Naive thymus-derived CD4-positive, alpha-beta T cell (primary cell): Measurements from ENCODE around the gene SBSN. TPM values are rescaled to one million over a fixed set of nuclear protein-coding genes. Genes with fewer than 3 reads are reported as not detected.

Experiments used
- ATAC-seq: fragments of 150-1000 bp; cut with Tn5 transposase; 2 replicates; pipeline ENCODE4 v1.10.0; 2021; ENCODE audit warnings: mild to moderate bottlenecking, moderate library complexity
- CTCF ChIA-PET: fragments of 350-600 bp; sonication (Branson Sonifier 250); formaldehyde crosslinking; loops from one replicate; lab custom pipeline; 2021; ENCODE audit warnings: antibody characterized with exemption; lab: Charles Lee
- POLR2A ChIA-PET: fragments of 350-600 bp; sonication (Branson Sonifier 250); formaldehyde crosslinking; loops from one replicate; lab custom pipeline; 2021; ENCODE audit warnings: antibody characterized with exemption, inconsistent platforms; lab: Charles Lee
- DNase-seq, 9 donors: peaks; one replicate each; pipeline versions ENCODE4 v3.0.0 to v3.0.0-alpha.2; 2020 to 2022; ENCODE audit warnings: mixed read lengths in 1 of 9
- H3K27ac ChIP-seq: one replicate; pipeline ENCODE4 v1.7.0; 2013; ENCODE audit warnings: mild to moderate bottlenecking, low read depth, low read length, moderate library complexity
- H3K27me3 ChIP-seq, 2 donors: one replicate each; pipeline ENCODE4 v1.7.0; 2013; ENCODE audit warnings: low read length in 2 of 2, mild to moderate bottlenecking in 2 of 2, moderate library complexity in 2 of 2; ENCODE audit not compliant: control insufficient read depth in 2 of 2, insufficient read depth in 2 of 2
- H3K36me3 ChIP-seq, 3 experiments: 1 replicate in 2 of 3; 2 replicates in 1 of 3; pipeline ENCODE4 v1.7.0; 2013; ENCODE audit warnings: low read length in 3 of 3, mild to moderate bottlenecking in 3 of 3, moderate library complexity in 1 of 3; ENCODE audit not compliant: insufficient read depth in 3 of 3, control insufficient read depth in 2 of 3
- H3K4me1 ChIP-seq, 2 donors: one replicate each; pipeline ENCODE4 v1.7.0; 2013; ENCODE audit warnings: low read length in 2 of 2, mild to moderate bottlenecking in 2 of 2, moderate library complexity in 1 of 2; ENCODE audit not compliant: control insufficient read depth in 2 of 2, insufficient read depth in 2 of 2
- H3K4me3 ChIP-seq: 2 replicates; pipeline ENCODE4 v1.7.0; 2013; ENCODE audit warnings: mild to moderate bottlenecking, low read length
- H3K9me3 ChIP-seq, 3 experiments: 1 replicate in 2 of 3; 2 replicates in 1 of 3; pipeline ENCODE4 v1.7.0; 2013; ENCODE audit warnings: low read length in 3 of 3; ENCODE audit not compliant: control insufficient read depth in 2 of 3
- H3K27ac Mint-ChIP-seq, 9 donors: one replicate each; pipeline ENCODE4 v1.8.0; 2020 to 2022; ENCODE audit warnings: mixed read lengths in 9 of 9, mild to moderate bottlenecking in 8 of 9, moderate library complexity in 5 of 9, inconsistent platforms in 2 of 9
- H3K27me3 Mint-ChIP-seq, 5 donors: one replicate each; pipeline ENCODE4 v1.8.0; 2021 to 2022; ENCODE audit warnings: mixed read lengths in 5 of 5, mild to moderate bottlenecking in 1 of 5
- H3K36me3 Mint-ChIP-seq, 5 donors: one replicate each; pipeline ENCODE4 v1.8.0; 2020 to 2022; ENCODE audit warnings: mixed read lengths in 5 of 5, mild to moderate bottlenecking in 3 of 5, inconsistent platforms in 1 of 5
- H3K4me1 Mint-ChIP-seq, 7 donors: one replicate each; pipeline ENCODE4 v1.8.0; 2020 to 2022; ENCODE audit warnings: mixed read lengths in 7 of 7, mild to moderate bottlenecking in 3 of 7, inconsistent platforms in 1 of 7
- H3K4me3 Mint-ChIP-seq, 10 donors: one replicate each; pipeline ENCODE4 v1.8.0; 2020 to 2022; ENCODE audit warnings: mild to moderate bottlenecking in 10 of 10, mixed read lengths in 10 of 10, moderate library complexity in 6 of 10, inconsistent platforms in 2 of 10
- H3K9me3 Mint-ChIP-seq, 11 donors: one replicate each; pipeline ENCODE4 v1.8.0; 2020 to 2022; ENCODE audit warnings: mixed read lengths in 11 of 11, mild to moderate bottlenecking in 4 of 11, inconsistent platforms in 1 of 11, moderate library complexity in 1 of 11
- intact Hi-C, 2 donors: fragments of 100-400 bp; cut with micrococcal nuclease; formaldehyde crosslinking; loops; one replicate each; pipeline ENCODE4 v1.15.1; 2023
- polyA plus RNA-seq, 2 donors: library from polyadenylated mRNA; unstranded; fragments of 300-500 nt; fragmentation: Illumina TruSeq; gene quantifications; one replicate each; pipeline ENCODE4 v1.2.3, GENCODE V29; 2021
- total RNA-seq, 6 experiments: library from RNA in 5 of 6; stranded (reverse) in 5 of 6; gene quantifications; 1 replicate in 5 of 6; 2 replicates in 1 of 6; pipeline ENCODE4 v1.2.3 and lab custom pipeline; 2021 to 2026

The SBSN gene
- total and polyA plus RNA-seq, 7 experiments from 2014 or later: not detected

- Mint-ChIP-seq H3K4me3 (peak overlapping the region; percentile 79 to 93 (median 89)), H3K9me3 (no peaks in the 10 kb centered on the region), H3K27me3 (no peaks in the 10 kb centered on the region), H3K27ac (peak overlapping the region; percentile 52 to 96 (median 89)), H3K4me1 (peaks cover 26 to 40% (median 37%) of the 10 kb centered on the region in 7 donors), H3K36me3 (peaks cover 0 to 8% (median 0%) of the 10 kb centered on the region in 5 donors)
- H3K4me1 ChIP-seq: peaks cover 13 to 16% of the 10 kb centered on the region in 2 donors
- intact Hi-C loops: loop anchor here in 1 of 2 donors (2.0 kb wide), 1 partner anchor 101 kb away; no protein-coding TSS in a partner anchor
- H3K36me3 ChIP-seq: peaks cover 0 to 13% (median 0%) of the 10 kb centered on the region in 3 experiments
- no peaks in the 10 kb centered on the region for H3K9me3 ChIP-seq
- ChIA-PET POLR2A (interaction anchor here (0.8 kb wide), 1 partner anchor 553 kb away, joined by 3 read pairs; no protein-coding TSS in a partner anchor), CTCF (no interaction called here)
- H3K4me3 ChIP-seq: peak overlapping the region; percentile 78
- peak overlapping the region; percentile 84 for H3K27ac ChIP-seq
- no peaks in the 10 kb centered on the region for H3K27me3 ChIP-seq
- ATAC-seq (no peak), DNase-seq (no peak)
Measured at GRCh38 chr19:35544110-35544802, 16.1 kb upstream of the SBSN start.

- H3K27me3 ChIP-seq: no peaks in the 10 kb centered on the region
- no peaks in the 10 kb centered on the region for H3K9me3 ChIP-seq
- intact Hi-C loops: loop anchor here in 1 of 2 donors (2.0 kb wide), 1 partner anchor 101 kb away; no protein-coding TSS in a partner anchor
- H3K4me3 Mint-ChIP-seq: peak overlapping the region in 5 of 10 donors; percentile 29 to 89 (median 88)
- H3K4me3 ChIP-seq: no peak overlapping the region
- CTCF ChIA-PET: no interaction called here
- peak overlapping the region; percentile 84 for H3K27ac ChIP-seq
- peak overlapping the region in 4 of 9 donors; percentile 21 to 96 (median 42) for H3K27ac Mint-ChIP-seq
- peaks cover 0 to 13% (median 0%) of the 10 kb centered on the region in 3 experiments for H3K36me3 ChIP-seq
- H3K4me1 Mint-ChIP-seq: peaks cover 19 to 34% (median 29%) of the 10 kb centered on the region in 7 donors
- ATAC-seq (no peak), DNase-seq (no peak)
- H3K4me1 ChIP-seq: peaks cover 13 to 16% of the 10 kb centered on the region in 2 donors
- H3K9me3 Mint-ChIP-seq: no peaks in the 10 kb centered on the region
- no peaks in the 10 kb centered on the region for H3K27me3 Mint-ChIP-seq
- H3K36me3 Mint-ChIP-seq: peaks cover 0 to 8% (median 0%) of the 10 kb centered on the region in 5 donors
- POLR2A ChIA-PET: no interaction called here
Measured at GRCh38 chr19:35543280-35544109, 15.4 kb upstream of the SBSN start.

GRCh38 chr19:35542209-35542608 lies 14.1 kb upstream of the SBSN start:
- DNase-seq: no peak
- ChIA-PET CTCF (no interaction called here), POLR2A (no interaction called here)
- Histone ChIP-seq H3K27me3 (no peaks in the 10 kb centered on the region), H3K4me1 (peaks cover 13 to 16% of the 10 kb centered on the region in 2 donors), H3K9me3 (no peaks in the 10 kb centered on the region), H3K4me3 (no peak overlapping the region), H3K36me3 (peaks cover 0 to 5% (median 0%) of the 10 kb centered on the region in 3 experiments), H3K27ac (no peak overlapping the region)
- Mint-ChIP-seq H3K36me3 (peaks cover 0 to 8% (median 0%) of the 10 kb centered on the region in 5 donors), H3K9me3 (no peaks in the 10 kb centered on the region), H3K4me3 (no peak overlapping the region), H3K4me1 (peaks cover 18 to 28% (median 24%) of the 10 kb centered on the region in 7 donors), H3K27ac (peak overlapping the region in 4 of 9 donors; percentile 39 to 67 (median 58)), H3K27me3 (no peaks in the 10 kb centered on the region)
- intact Hi-C loops: no loop called here
- ATAC-seq: no peak

- H3K4me1 Mint-ChIP-seq: peaks cover 7 to 15% (median 12%) of the 10 kb centered on the region in 7 donors
- no peak overlapping the region for H3K27ac ChIP-seq
- peak overlapping the region in 2 of 9 donors; percentile 47 to 85 for H3K27ac Mint-ChIP-seq
- CTCF ChIA-PET: no interaction called here
- H3K27me3 Mint-ChIP-seq: no peaks in the 10 kb centered on the region
- peaks cover 0 to 5% (median 0%) of the 10 kb centered on the region in 5 donors for H3K36me3 Mint-ChIP-seq
- no peaks in the 10 kb centered on the region for H3K9me3 Mint-ChIP-seq
- peaks cover 0 to under 1% (median 0%) of the 10 kb centered on the region in 3 experiments for H3K36me3 ChIP-seq
- no peak overlapping the region for H3K4me3 ChIP-seq
- intact Hi-C loops: no loop called here
- no peak for DNase-seq
- peaks cover 0 to 5% of the 10 kb centered on the region in 2 donors for H3K4me1 ChIP-seq
- no peaks in the 10 kb centered on the region for H3K9me3 ChIP-seq
- no peak for ATAC-seq
- no peak overlapping the region for H3K4me3 Mint-ChIP-seq
- POLR2A ChIA-PET: no interaction called here
- H3K27me3 ChIP-seq: no peaks in the 10 kb centered on the region
Measured at GRCh38 chr19:35540356-35540927, 12.3 kb upstream of the SBSN start.

GRCh38 chr19:35539850-35540249 lies 11.7 kb upstream of the SBSN start:
- H3K4me1 ChIP-seq: peaks cover 0 to 3% of the 10 kb centered on the region in 2 donors
- no peaks in the 10 kb centered on the region for H3K36me3 ChIP-seq
- H3K9me3 Mint-ChIP-seq: no peaks in the 10 kb centered on the region
- CTCF ChIA-PET: no interaction called here
- H3K27me3 ChIP-seq: no peaks in the 10 kb centered on the region
- peaks cover 0 to 3% (median 0%) of the 10 kb centered on the region in 5 donors for H3K27me3 Mint-ChIP-seq
- ATAC-seq (no peak), DNase-seq (no peak)
- H3K27ac ChIP-seq: no peak overlapping the region
- no peak overlapping the region for H3K4me3 ChIP-seq
- H3K27ac Mint-ChIP-seq: no peak overlapping the region
- peaks cover 0 to 5% (median 0%) of the 10 kb centered on the region in 5 donors for H3K36me3 Mint-ChIP-seq
- intact Hi-C loops: no loop called here
- H3K4me1 Mint-ChIP-seq: peaks cover 5 to 14% (median 10%) of the 10 kb centered on the region in 7 donors
- H3K9me3 ChIP-seq: no peaks in the 10 kb centered on the region
- POLR2A ChIA-PET: no interaction called here
- H3K4me3 Mint-ChIP-seq: no peak overlapping the region

- ATAC-seq (no peak), DNase-seq (no peak)
- Histone ChIP-seq H3K4me1 (no peaks in the 10 kb centered on the region), H3K27me3 (no peaks in the 10 kb centered on the region), H3K9me3 (no peaks in the 10 kb centered on the region), H3K4me3 (no peak overlapping the region), H3K27ac (no peak overlapping the region), H3K36me3 (no peaks in the 10 kb centered on the region)
- CTCF ChIA-PET: no interaction called here
- POLR2A ChIA-PET: no interaction called here
- H3K27ac Mint-ChIP-seq: no peak overlapping the region
- H3K4me1 Mint-ChIP-seq: peaks cover 0 to 8% (median 6%) of the 10 kb centered on the region in 7 donors
- peaks cover 0 to 6% (median 0%) of the 10 kb centered on the region in 5 donors for H3K27me3 Mint-ChIP-seq
- no peaks in the 10 kb centered on the region for H3K36me3 Mint-ChIP-seq
- intact Hi-C loops: no loop called here
- H3K4me3 Mint-ChIP-seq: no peak overlapping the region
- H3K9me3 Mint-ChIP-seq: no peaks in the 10 kb centered on the region
Measured at GRCh38 chr19:35539314-35539713, 11.2 kb upstream of the SBSN start.
